Measurements from ENCODE around the gene CCDC81. TPM values are rescaled to one million over a fixed set of nuclear protein-coding genes. Genes with fewer than 3 reads are reported as not detected.

Gene CCDC81
- total RNA-seq, 2 donors from 2014 or later: 0.51 TPM; not detected in 1

- no peaks in the 10 kb centered on the region for H3K36me3 ChIP-seq
- no peaks in the 10 kb centered on the region for H3K27me3 ChIP-seq
- H3K9me3 ChIP-seq: no peaks in the 10 kb centered on the region
- no peak for DNase-seq (ENCODE audit: low spot score)
- H3K4me1 ChIP-seq: no peaks in the 10 kb centered on the region
- H3K4me3 ChIP-seq: no peak overlapping the region
- no peak for TF ChIP-seq CTCF (IDR thresholded peaks at IDR 0.05)
- no peak overlapping the region for H3K27ac ChIP-seq
Observed at GRCh38 chr11:86380295-86381059, 5.8 kb downstream of the CCDC81 start.

GRCh38 chr11:86383041-86383955, 8.6 kb downstream of the CCDC81 start:
- H3K36me3 ChIP-seq: no peaks in the 10 kb centered on the region
- H3K4me3 ChIP-seq: no peak overlapping the region
- DNase-seq (ENCODE audit: low spot score): no peak
- H3K27ac ChIP-seq: no peak overlapping the region
- no peaks in the 10 kb centered on the region for H3K4me1 ChIP-seq
- no peaks in the 10 kb centered on the region for H3K9me3 ChIP-seq
- no peaks in the 10 kb centered on the region for H3K27me3 ChIP-seq
- TF ChIP-seq CTCF (IDR thresholded peaks at IDR 0.05): no peak

GRCh38 chr11:86386283-86386682, 11.6 kb downstream of the CCDC81 start:
- no peak overlapping the region for H3K27ac ChIP-seq
- no peak for DNase-seq (ENCODE audit: low spot score)
- no peaks in the 10 kb centered on the region for H3K27me3 ChIP-seq
- H3K9me3 ChIP-seq: no peaks in the 10 kb centered on the region
- no peak for TF ChIP-seq CTCF (IDR thresholded peaks at IDR 0.05)
- H3K36me3 ChIP-seq: no peaks in the 10 kb centered on the region
- H3K4me3 ChIP-seq: no peak overlapping the region
- no peaks in the 10 kb centered on the region for H3K4me1 ChIP-seq

- no peaks in the 10 kb centered on the region for H3K36me3 ChIP-seq
- no peaks in the 10 kb centered on the region for H3K9me3 ChIP-seq
- DNase-seq (ENCODE audit: low spot score): no peak
- H3K4me1 ChIP-seq: no peaks in the 10 kb centered on the region
- TF ChIP-seq CTCF (IDR thresholded peaks at IDR 0.05): no peak
- H3K27me3 ChIP-seq: no peaks in the 10 kb centered on the region
- no peak overlapping the region for H3K4me3 ChIP-seq
- H3K27ac ChIP-seq: no peak overlapping the region
Observed at GRCh38 chr11:86386746-86387145, 12.1 kb downstream of the CCDC81 start.

- Histone ChIP-seq H3K27ac (no peak overlapping the region), H3K27me3 (no peaks in the 10 kb centered on the region), H3K9me3 (no peaks in the 10 kb centered on the region), H3K36me3 (no peaks in the 10 kb centered on the region), H3K4me3 (no peak overlapping the region), H3K4me1 (no peaks in the 10 kb centered on the region)
- no peak for TF ChIP-seq CTCF (IDR thresholded peaks at IDR 0.05)
- no peak for DNase-seq (ENCODE audit: low spot score)
Observed at GRCh38 chr11:86388198-86388597, 13.5 kb downstream of the CCDC81 start.

Measured in right atrium auricular region (tissue), 2 donors.